Activated T-cell treated with anti-CD3 and anti-CD28 coated beads, Interleukin-2, amount 50 U/mL, for 1 hour (primary cell): Measurements from ENCODE around the gene TSR3.
A peak's percentile ranks its signal among the peaks of the same experiment; 100 is the strongest.

Experiments
- DNase-seq: peaks from one replicate; pipeline ENCODE4 v3.0.0-alpha.2; 2020

Gene TSR3

GRCh38 chr16:1377406-1378010 is 25.8 kb upstream of the TSR3 start:
- DNase-seq: no peak

DNA sequence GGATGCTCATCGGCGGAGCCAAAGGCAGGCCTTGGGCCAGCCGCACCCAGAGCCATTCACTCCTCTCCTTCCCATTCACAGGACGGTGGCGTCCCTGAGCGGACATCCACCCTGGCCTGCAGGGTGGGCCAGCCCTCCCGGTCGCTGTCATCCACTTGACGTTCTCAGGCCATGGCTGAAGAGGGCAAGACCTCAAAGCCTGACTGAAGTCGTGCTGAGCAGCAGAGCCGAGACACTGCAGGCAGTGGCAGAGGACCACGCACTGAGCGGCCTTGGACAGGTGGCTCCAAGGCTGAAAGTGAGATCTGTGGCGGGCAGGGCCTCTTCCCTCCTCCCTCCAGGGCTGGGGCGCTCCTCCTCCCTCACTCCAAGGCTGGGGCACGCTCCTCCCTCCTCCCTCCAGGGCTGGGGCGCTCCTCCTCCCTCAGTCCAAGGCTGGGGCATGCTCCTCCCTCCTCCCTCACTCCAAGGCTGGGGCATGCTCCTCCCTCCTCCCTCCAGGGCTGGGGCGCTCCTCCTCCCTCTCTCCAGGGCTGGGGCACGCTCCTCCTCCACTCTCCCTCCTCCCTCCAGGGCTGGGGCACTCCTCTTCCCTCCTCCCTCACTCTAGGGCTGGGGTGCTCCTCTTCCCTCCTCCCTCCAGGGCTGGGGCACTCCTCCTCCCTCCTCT is 24.2 kb upstream of the TSR3 start:
- no peak for DNase-seq

- DNase-seq: no peak
These were observed 23.6 kb upstream of the TSR3 start for GRCh38 chr16:1375298-1375640.

DNA sequence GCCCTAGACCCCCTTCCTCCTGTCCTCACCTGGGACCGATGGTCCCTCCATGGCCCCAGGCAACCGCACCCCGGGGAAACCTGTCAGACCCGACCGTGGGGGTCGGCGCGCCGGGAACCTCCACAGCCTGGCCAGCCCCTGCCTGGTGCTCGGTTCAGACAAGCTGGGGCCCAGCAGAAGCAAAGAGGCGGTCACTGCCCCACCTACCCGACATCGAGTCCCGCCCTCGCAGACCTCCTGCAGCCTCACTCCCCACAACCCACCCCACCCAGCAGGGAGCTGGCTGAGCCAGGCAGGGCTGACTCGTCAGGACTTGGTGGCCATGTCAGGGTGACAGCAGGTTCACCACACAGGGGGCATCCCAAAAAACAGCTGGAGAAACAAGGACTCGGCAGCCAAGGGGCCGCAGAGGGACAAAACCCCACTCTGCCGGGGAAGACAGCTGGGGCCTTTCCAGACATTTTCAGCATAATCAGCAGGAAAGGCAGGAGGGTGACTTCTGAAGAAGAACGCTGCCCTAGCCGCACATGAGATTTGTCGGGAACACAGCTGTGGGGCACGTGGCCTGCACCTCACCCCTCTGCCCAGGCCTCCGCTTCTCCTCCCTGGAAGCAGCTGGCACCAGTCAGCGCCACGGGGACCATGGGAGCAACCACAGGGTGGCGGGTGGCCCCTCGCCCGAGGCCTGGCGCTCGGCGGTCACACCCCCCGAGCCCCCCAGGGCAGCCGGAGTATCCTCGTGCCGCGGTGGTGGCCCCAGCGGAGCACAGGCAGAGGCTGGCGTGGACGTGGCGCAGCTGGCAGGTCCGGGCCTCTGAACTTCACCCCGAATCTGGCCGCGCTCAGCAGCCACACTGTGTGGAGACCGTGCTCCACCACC is 23.0 kb upstream of the TSR3 start:
- no peak for DNase-seq

DNA sequence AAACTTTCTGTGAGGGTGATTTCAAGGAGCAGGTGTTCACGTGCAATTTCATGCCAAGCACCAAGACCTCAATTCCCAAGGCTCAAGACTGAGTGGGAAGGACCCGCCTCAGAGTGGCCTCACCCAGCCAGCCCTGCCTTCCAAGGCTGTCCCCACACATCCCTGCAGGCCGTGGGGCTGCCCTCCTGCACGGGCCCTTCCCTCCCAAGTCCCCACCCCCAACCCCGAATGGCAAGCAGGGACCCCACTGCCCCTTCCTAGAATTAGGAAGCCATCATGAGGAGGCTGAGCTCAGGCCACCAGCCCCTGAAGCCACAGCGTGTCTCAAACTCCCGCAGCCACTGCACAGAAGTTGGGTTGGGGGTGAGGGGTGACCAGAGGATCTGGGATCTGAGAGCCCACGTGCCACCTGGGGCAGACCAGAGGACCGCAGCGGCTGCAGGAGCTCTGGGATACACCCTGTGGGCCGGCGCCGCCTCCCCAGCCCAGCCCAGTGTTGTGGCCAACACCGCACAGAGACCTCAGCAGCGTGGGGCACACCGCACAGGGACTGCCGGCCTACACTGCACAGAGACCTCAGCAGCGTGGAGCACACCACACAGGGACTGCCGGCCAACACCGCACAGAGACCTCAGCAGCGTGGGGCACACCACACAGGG is 20.7 kb upstream of the TSR3 start:
- no peak for DNase-seq

GRCh38 chr16:1371054-1371978 is 19.6 kb upstream of the TSR3 start:
- no peak for DNase-seq

DNA sequence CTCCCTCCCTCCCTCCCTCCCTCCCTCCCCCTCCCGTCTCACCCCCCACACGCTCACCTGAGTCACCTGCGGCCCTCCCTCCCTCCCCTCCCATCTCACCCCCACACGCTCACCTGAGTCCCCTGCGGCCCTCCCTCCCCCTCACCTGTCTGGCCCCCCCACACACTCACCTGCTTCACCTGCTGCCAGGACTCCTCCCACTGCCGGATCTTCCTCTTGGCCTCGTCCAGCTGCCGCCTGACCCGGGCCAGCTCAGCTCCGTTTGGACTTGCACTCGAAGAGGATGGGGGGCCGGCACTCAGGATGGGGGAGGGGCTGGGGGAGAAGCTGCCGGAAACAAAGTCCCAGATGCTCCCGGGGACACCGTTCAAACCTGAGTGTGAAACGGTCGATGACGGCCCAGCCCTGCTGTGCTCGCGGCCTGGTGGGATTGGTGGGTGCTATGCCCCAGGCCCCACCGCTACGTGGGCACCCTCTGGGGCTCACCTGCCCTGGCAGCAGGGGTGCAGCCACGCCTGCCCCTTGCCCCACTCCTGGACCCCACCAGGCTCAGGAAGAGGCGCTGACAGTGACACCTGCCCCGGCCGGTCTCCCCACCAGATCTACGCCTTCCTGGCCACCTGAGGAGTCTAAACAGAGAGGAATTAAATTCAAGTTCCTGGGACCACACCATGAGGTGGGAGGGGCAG is 16.0 kb upstream of the TSR3 start:
- DNase-seq: no peak

DNA sequence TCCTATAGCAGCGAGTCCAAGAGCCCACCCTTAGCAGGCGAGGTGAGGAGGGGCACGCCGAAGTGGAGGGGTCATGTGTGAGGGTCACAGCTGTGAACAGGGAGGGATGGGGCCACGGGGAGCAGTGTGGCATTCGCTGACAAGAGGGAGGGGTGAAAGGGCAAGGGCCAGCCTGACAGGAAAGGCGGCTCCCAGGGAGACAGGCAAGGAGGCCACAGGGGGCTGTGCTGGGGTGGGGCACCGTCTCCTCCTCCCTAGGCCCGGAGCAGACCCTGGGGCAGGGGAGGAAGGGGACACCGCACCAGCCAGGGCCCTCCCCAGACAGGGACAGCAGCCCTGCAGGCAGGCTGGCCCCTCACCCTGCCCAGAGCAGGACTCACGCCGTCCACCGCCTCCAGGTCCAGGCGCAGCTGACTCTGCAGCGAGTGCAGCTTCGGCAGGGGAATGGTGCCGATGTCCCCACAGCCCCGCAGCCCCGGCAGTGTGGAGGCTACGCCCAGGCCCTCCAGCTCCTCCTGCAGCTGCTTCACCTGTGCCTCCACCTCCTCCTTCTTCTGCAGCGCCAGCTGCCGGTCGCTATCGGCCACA is 15.1 kb upstream of the TSR3 start:
- no peak for DNase-seq

GRCh38 chr16:1366060-1366711 is 14.5 kb upstream of the TSR3 start:
- DNase-seq: no peak

DNA sequence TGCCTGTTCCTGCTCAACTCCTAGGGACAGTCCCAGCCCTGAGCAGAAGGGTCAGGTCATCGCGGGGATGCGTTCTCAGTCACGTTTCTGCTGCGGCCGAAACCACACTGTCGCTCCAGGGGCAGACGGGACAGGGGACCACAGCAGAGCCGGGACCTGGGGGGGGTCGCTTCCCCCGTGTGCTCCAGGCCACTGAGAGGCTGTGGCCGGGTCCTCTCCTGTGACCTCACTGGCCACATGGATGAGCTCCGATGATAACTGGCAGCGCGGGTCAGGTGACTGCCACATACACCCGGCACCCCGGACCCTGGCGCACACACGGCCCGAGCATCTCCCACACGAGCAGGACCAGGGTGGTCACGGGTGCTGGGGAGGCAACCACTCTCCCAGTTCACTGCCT is 12.8 kb upstream of the TSR3 start:
- no peak for DNase-seq

DNA sequence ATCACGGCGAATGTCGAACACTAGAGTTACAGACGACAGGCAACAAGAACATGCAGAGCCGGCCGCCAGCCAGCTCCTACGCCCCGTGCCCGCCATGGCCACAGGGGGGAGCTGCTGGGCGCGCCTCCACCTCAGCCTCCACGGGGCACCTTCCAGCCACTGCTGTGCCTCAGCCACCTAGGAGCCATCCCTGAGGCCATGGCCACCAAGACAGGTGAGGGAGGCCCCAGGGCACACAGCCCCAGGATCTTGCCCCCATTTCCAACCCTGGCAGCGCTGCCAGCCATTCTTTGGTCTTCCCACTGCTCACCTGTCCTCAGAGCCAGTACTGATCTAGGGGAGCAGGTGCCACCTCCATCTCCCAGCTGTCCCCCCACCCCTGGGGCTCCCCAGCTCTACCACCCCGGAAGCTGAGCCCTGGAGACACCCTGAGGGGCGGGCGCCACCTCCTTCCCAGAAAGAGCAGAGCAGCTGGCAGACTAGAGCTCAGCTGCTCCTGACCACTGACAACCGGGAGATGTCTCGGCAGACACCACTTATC is 11.9 kb upstream of the TSR3 start:
- peak; percentile 77 for DNase-seq

- DNase-seq: no peak
These were observed 11.1 kb upstream of the TSR3 start for GRCh38 chr16:1362807-1363206.

- DNase-seq: no peak
These were observed 10.1 kb upstream of the TSR3 start for GRCh38 chr16:1361685-1362360.

DNA sequence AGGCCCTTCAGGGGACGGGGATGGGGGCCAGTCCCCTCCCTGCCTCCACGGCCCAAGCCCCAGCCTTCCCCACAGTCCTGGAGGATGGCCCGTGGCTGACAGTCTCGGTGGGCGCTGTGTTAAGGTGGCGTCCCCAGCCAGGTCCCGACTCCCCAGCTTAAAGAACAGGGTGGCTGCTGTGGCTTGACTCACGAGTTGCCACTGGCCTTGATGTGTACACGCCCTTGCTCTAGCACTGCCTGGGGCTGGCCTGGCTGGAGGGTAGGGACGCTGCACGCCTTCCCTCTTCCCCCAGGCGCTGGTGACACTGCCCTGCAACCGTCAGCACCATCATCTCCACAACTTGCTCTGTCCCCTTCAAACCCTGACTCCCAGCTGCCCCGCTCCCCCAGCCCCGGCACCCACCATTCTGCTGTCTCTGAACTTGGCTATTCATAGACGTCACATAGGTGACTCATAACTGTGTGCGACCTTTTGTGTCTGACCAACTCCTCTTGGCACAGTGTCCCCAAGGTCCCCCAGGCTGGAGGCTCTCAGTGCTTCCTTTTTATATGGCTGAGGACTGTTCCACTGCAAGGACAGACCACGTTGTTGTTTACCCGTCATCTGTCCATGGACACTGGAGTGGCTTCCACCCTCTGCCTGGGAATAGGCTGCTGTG is 6.4 kb upstream of the TSR3 start:
- DNase-seq: no peak

DNA sequence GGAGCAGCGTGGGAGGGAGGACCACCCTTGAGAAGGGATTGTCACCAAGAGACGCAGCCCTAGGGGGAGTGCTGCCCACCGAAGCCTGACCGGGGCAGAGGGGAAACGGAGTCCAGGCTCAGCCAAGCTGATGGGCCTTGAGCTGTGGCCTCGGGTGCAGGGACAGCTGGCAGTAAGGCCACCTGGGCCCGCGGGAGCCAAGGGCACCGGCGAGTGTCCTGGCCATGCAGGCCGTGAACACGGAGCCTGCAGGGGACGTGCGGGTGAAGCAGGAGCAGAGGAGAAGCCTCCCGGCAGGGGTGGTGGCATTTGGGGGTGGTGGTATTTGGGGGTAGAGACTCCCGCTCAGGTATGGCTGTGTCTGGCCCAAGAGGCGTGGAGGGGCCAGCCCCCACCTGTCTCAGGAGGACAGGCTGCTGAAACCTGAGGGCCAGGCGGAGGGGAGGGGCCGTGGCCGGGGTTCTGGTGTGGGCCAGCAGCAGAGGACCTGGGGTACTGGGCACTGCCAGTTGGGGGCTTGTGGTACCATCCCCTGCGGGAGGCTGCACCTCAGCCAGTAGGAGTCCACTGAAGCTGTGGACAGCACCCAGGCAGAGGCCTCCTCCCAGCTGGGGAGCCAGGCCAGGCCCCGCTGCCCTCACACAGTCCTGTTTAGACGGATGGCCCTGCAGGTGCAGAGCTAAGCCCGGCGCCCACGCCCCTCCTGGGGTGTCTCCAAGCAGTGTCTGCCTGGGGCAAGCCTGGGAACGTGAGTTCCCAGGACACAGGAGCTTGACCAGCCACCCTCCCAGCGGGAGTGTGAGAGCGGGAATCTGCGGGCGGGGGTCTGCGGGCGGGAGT is 4.6 kb upstream of the TSR3 start:
- no peak for DNase-seq

- DNase-seq: no peak
These were observed 3.9 kb upstream of the TSR3 start for GRCh38 chr16:1355591-1355990.

DNA sequence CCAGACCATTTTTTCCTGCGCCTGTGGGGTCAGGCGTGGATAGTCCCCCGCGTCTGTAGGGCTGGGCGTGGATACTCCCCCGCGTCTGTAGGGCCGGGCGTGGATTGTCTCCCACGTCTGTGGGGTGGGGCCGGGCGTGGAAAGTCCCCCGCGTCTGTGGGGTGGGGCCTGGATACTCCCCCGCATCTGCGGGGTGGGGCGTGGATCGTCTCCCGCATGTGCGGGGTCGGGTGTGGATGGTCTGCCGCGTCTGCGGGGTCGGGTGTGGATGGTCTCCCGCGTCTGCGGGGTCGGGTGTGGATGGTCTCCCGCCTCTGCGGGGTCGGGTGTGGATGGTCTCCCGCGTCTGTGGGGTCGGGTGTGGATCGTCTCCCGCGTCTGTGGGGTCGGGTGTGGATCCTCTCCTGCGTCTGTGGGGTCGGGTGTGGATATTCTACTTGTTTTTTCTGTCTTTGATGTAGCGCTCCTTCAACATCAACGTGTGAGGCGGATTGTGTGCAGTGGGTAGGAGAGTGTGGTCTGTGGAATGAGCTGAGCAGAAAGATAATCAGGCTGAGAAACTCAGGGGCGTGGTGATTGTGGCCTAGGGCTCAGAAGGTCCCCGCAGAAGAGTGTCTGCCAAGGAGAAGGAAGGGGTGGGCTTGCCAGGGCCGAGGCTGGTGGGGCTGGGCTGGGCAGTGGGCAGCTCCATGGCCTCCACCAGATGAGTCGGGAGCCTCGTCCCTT is 3.3 kb upstream of the TSR3 start:
- no peak for DNase-seq

GRCh38 chr16:1351215-1351581 is 480 bp downstream of the TSR3 start:
- DNase-seq: no peak
